ENCODE results near the gene TRIM14.

DNA sequence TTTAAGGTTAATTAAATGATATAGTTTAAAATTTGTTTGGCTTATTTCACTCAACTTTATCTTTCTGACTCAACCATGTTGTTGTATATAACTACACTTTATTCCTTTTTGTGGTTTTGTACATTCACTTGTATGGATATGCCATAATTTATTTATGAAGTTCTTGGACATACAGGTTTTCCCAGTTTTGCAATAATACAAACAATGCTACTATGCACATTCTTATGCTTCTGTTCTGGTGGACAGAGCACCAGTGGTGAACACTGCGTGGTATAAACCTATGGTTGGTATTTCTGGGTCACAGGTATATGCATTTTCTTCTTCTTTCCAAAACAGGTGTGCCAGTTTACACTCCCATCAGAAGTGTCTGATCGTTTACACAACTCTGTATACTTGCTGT, 35.7 kb upstream of the TRIM14 start:
- TF ChIP-seq, protein P1, sequence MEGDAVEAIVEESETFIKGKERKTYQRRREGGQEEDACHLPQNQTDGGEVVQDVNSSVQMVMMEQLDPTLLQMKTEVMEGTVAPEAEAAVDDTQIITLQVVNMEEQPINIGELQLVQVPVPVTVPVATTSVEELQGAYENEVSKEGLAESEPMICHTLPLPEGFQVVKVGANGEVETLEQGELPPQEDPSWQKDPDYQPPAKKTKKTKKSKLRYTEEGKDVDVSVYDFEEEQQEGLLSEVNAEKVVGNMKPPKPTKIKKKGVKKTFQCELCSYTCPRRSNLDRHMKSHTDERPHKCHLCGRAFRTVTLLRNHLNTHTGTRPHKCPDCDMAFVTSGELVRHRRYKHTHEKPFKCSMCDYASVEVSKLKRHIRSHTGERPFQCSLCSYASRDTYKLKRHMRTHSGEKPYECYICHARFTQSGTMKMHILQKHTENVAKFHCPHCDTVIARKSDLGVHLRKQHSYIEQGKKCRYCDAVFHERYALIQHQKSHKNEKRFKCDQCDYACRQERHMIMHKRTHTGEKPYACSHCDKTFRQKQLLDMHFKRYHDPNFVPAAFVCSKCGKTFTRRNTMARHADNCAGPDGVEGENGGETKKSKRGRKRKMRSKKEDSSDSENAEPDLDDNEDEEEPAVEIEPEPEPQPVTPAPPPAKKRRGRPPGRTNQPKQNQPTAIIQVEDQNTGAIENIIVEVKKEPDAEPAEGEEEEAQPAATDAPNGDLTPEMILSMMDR (conservative IDR thresholded peaks at IDR 0.05; ENCODE audit: low read length) = no peak
- no peak for TF ChIP-seq EZH2phosphoT487 (IDR thresholded peaks at IDR 0.05; ENCODE audit: borderline replicate concordance)
